Ramos (cell line): ENCODE data around the gene B3GNT8.
"Not testable (repeated sequence)": the region's sequence is repeated elsewhere in the genome, so short reads cannot be mapped to it uniquely, and the experiment has no call there.

ENCODE experiments used
- in situ Hi-C: fragments of 300-500 bp; cut with MboI; formaldehyde crosslinking; loops from one replicate; pipeline ENCODE4 v1.14.3; 2022; ENCODE audit warnings: low sequenced_read_pairs; ENCODE audit not compliant: unreplicated experiment

B3GNT8 gene

DNA sequence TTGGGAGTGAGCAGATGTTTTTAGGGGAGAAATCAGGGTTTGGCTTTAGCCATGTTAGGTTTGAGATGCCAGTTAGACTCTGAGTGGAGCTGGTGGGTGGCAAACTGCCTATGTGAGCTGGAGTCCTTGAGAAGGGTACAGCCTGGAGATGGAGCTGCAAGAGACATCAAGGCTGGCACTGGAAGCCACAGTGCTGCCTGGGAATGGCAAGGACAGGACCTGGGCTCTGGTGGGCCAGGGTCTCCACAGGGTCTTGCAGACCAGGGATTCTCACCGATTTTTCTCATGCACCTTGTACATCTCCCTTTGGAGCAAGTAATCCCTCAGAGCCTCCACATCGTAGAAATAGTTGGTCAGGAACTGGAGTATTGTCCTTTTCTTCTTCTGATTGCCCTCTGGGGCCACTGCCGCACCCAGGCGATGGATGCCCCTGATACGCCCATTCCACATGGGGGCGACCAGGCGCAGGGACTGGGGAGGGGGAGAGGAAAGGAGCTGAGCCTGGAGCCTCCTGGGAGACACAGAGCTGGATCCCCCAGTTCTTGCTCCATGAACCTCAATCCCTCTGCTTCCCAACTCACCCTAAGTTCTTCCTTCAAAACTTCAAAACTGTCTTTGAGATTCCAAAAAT is 10.9 kb upstream of the B3GNT8 start:
- in situ Hi-C loops = no loop called here

DNA sequence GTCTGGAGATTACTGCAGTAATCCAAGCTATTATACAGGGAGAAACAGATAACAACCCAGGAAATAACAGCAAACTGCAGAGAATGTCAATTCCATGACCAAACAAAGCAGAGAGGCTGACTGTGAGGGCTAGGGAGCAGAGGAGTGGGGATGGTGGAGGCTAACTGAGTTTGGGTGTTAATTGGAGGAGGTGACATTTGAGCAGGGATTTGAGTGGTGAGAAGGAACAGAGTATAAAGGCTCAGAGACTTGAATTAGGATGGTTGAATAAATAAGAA is 9.4 kb upstream of the B3GNT8 start:
- in situ Hi-C loops = no loop called here

DNA sequence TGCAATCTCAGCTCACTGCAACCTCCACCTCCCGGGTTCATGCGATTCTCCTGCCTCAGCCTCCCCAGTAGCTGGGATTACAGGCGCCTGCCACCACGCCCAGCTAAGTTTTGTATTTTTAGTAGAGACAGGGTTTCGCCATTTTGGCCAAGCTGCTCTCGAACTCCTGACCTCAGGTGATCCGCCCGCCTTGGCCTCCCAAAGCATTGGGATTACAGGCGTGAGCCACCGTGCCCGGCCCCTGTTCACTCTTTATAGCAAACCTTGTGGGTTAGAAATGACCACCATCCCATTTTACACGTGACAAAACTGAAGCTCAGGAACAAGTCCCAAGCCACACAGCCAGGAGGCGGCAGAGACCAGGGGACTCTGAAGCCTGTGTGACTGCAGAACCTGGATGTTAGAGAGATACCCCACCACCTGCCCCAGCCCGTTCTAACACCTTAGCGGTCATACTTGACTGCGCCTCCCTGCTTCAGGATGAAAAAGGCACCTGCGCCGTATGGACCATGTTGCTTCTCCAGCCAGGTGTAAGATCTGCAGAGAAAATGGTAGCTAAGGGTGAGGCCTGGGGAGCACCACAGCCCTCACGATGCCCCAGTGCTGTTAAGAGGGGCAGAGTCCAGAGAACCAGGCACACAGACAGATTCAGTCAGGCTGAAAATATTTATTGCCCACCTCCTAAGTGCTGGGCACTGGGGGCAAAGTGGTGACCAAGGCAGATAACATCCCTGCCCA is 8.9 kb upstream of the B3GNT8 start:
- in situ Hi-C loops = no loop called here

DNA sequence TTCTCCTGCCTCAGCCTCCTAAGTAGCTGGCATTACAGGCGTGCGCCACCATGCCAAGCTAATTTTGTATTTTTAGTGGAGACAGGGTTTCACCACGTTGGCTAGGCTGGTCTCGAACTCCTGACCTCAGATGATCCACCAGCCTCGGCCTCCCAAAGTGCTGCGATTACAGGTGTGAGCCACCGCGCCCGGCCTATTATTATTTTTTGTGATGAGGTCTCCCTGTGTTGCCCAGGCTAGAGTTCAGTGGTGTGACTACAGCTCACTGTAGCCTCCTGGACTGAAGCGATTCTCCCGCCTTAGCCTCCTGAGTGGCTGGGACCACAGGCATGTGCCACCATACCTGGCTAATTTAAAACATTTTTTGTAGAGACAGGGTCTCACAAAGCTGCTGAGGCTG is 8.2 kb upstream of the B3GNT8 start:
- in situ Hi-C loops = not testable (repeated sequence)

DNA sequence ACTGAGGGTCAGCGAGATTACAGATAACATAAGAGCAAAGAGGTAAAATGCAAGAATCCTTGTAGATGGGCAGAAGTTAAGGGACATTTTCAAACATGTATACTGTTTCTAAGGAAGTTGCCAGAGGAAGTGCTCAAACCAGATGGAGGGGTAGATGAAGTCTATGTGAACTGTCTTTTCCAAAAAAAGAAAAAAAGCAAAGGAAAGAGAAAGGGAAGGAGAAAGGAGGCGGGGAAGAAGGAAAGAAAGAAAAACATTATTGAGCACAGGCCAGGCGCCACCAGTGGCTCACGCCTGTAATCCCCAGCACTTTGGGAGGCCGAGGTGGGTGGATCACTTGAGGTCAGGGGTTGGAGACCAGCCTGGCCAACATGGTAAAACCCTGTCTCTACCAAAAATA is 7.3 kb upstream of the B3GNT8 start:
- in situ Hi-C loops = no loop called here

DNA sequence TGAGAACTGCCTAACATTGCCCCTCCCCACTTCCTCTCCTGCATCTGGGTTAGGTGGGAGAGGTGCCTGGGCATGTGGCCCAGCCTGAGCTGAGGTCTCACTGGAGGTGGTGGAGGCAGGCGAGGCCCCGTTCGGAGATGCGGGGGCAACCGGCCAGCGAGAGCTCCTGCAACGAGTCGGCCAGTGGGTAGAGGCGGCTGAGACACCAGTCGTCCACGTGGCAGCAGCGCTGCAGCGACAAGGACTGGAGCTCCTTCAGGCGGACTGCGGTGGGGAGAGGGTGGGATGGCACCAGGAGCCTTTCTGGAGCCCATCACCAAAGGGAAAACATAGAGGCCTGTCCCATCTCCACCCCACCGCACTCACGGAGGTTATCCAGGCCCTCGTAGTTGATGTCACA is 6.0 kb upstream of the B3GNT8 start:
- in situ Hi-C loops = no loop called here

DNA sequence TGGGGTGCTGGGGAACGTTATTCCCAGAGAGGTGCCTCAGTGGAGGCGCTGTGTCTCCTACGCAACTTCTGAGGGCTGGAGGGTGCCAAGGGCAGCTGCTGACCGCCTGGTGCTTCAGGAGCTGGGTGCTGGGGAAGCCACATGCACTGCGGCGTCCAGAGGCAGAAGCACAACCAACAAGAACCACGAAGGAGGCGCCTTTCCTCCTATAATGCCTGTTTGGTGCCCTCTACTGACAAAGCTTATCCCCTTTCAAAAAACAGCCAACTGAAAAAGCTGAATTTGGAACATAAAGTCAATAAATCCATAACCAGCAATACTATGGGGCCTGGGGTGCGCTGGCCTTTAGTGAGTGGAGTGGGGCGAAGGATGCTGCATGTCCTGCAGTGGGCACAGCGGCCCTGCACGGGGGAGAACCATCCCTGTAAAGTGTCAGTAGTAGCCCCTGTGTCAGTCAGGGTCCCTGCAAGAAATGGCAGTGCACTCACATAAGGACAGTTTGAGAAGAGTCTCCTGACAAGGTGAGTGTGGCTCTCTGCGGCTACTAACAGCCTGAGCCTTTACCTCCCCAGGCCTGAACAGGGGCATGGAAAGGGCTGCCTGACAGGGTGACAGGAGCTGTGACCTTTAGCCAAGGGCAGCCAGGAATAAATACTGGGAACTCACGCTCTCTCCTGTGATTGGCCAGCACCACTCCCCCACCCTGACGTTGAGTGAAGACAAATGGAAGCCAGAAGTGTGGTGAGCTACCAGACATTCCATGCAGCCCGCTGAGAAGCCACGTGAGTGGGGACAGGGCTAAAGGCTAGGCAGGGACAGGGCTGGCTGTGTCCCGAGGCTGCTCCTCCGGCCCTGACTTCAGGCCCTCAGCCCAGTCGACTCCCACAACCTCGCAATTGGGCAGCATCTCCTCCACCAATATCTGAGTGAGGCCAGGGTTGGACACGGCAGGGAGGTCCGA is 4.5 kb upstream of the B3GNT8 start:
- in situ Hi-C loops = no loop called here

DNA sequence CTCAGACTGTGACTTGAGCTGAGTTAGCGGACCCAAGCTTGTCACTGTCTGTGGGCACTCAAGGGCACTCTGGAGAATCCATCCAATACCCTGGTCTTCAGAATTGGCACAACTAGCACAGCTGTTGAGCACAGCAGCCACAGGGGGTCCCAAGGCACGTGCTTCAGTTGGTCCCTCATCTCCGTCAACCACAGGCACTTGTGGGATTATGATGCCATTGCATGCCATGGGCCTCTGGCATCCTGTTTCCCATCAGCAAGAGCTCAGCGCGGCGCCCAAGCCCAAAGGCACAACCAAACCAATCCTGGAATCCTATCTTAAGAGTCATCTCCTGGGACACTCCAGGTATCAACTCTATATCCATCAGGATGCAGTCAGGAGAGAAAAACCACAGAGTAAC is 3.7 kb upstream of the B3GNT8 start:
- in situ Hi-C loops = no loop called here

DNA sequence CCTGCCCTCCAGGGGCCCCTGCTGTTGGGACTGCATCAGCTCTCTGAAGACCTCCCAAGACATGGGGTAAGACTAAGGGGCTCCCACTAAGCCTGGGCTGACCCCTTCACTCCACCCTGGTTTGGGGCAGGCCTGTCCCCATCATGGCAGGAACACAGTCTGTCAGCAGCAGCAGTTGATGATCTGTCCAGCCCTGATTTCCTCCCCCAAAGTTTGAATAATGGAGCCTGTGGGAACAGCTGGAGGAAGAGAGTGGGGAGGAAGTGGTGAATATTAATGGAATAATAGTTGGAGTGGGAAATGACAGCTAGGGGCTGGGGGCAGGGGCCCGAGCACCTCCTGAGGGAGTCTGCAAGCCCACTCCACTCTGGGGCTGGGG is 1.3 kb upstream of the B3GNT8 start:
- in situ Hi-C loops = no loop called here

DNA sequence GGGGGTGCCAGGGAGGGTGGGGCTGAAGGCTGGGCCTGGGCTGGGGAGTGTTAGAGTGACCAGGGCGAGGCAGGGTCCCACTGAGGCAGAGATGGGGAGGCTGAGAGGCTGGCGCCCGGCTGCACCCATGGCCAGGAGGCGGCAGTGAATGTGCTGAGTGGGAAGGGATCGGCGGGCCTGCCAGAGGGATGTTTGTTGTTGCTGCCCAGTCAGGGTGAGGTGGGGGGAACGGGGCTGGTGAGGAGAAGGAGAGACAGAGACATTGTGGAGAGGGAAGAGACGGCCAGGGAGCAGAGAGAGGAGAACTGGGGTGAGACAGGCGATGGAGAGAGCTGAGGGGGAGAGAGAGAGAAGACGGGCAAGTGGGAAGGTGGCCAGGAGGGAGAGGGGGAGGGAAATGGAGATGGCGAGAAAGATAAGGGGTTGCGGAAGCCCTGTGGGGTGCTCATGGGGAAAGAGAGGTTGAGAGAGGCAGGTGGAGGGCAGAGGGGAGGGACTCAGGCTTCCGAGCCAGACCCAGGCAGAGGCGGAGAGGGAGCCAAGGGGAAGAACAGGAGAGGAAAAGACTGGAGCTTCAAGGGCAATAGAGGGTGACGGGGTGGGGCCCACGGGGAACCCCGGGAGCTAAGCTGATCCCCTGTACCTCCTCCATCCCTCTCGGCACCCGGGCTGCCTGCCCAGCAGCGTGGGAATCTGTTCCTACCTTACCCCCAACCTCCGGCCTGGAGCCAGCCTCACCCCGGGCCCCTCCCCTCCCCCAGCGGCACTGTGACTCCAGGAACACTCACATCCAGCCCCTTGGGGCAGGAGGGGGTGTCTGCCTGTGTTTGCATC is 690 bp upstream of the B3GNT8 start:
- in situ Hi-C loops = no loop called here

DNA sequence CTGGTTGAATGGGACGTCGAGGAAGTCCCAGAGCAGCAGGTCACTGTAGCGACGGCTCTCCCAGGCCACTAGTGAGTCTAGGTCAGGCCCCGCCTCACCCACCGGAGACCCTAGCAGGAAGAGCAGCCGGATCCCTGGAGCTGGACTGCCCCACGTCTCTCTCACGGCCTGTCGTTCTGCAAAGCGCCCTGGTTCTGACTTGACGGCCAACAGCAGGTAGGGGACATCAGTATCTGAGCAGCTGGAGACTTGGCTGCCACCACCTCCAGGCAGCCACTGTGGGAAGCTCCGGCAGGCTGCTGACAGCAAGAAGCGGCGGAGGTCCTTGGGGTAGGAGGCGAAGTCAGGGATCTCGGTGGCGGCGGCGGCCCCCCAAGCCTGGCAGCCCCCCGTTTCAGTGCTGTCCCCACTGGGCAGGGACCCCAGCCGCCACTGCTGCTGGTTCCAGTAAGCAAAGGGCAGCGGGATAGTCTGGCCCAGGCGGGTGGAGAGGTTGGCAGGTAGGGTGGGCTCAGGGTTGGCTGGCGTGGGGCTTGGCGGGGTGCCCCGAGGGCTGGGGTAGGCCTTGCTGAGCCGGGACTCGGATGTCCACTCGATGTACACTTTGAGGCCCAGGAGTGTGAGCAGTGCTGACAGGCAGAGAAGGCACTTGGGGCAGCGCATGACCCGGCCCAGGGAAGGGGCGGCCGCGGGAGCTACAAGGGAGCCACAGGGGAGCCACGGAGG is 895 bp downstream of the B3GNT8 start:
- in situ Hi-C loops = no loop called here

DNA sequence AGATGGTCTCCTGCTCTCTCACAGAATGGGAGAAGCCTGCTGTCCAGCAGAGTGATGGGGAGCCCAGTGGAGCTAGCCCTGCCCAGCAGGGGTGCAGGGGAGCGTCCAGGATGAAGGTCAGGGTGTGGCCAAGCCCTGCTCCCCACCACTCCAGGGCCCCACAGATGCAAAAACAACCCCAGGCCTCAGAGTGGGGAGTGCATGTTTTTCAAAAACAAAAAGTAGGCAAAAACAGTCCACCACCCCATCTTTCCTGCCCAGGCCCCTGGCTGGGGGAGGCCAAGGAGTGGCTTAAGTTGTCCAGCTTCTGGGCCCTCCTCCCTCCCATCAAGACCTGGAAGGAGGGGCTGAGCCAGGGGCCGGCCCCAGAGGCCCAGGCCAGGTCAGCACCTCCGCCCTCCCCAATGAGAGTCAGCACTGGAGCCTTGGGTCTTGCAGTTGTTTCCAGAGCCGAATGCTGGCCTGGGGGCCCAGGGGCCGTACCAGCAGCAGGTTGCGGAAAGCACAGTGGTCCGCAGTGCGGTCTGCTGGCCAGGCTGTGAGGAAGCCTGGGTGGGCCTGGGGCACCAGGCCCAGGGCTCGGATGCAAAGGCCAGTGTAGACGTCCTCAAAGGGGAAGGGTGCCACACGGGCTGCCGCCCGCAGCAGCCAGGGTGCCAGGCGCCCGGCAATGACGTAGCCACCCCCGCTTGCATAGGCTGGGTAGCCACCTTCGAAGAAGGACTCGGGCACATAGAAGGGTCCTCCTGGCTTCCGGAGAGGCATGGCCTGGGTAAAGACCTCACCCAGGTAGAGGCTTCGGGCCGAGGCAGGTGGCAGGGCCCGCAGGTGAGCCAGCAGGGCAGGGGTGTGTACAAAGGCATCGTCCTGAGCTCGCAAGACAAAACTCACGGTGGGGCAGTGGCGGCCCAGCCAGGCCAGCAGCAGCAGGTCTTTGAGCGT is 1.7 kb downstream of the B3GNT8 start:
- in situ Hi-C loops = no loop called here

DNA sequence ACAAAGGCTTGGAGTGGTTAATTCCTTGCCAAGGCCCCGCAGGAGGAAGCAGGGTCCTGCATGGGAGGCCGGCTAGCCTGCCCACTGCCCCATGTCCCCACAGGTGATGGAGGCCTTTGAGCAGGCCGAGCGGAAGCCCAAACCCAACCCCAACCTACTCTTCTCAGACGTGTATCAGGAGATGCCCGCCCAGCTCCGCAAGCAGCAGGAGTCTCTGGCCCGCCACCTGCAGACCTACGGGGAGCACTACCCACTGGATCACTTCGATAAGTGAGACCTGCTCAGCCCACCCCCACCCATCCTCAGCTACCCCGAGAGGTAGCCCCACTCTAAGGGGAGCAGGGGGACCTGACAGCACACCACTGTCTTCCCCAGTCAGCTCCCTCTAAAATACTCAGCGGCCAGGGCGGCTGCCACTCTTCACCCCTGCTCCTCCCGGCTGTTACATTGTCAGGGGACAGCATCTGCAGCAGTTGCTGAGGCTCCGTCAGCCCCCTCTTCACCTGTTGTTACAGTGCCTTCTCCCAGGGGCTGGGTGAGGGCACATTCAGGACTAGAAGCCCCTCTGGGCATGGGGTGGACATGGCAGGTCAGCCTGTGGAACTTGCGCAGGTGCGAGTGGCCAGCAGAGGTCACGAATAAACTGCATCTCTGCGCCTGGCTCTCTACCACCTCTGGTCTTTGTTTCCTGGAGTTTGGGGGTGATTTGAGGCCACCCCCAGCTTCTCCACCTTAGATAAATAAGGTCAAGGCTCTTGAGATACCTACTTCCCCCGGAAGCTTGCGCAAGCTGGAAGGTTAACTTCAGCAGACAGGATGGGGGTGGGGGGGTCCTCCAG is 2.6 kb downstream of the B3GNT8 start:
- in situ Hi-C loops = no loop called here

DNA sequence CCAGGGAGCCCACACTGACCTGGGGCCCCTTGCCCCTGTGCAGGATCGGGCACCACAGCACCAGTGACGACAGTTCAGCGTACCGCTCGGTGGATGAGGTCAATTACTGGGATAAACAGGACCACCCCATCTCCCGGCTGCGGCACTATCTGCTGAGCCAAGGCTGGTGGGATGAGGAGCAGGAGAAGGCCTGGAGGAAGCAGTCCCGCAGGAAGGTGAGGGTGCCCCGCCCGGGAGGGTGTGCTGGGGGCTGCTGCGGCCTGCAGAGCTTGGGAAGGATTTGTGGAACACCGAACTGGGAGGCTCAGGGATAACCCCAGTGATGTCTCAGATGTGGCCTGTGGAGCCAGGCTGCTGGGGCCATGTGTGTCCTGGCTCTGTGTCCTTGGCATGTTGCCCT is 4.2 kb downstream of the B3GNT8 start:
- in situ Hi-C loops = no loop called here

DNA sequence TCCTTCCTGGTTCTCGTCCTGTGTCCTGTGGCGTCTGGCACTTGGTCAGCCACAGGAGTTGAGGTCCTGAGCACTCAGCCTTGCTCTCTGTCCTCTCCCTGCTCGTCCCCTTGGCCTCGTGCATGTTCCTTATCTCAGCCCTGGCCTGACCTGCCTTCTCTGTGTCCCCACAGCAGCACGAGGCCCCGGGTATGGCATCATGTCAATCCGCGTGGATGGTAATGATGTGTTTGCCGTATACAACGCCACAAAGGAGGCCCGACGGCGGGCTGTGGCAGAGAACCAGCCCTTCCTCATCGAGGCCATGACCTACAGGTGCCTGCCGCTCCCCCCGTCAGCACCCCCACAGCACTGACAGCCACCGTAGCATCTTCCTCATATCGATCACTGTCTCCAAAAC is 4.7 kb downstream of the B3GNT8 start:
- in situ Hi-C loops = no loop called here

DNA sequence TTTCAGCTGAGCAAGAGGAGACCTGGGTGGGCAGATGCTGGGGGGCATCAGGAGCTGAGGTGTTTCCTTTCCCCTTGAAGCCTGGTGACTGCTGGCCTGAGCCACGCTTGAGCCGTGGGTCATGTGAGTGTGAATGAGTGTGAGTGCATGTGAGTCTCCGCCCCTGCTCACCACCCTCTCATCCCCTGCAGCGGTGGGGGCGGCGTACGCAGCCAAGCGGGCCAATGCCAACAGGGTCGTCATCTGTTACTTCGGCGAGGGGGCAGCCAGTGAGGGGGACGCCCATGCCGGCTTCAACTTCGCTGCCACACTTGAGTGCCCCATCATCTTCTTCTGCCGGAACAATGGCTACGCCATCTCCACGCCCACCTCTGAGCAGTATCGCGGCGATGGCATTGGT is 5.2 kb downstream of the B3GNT8 start:
- in situ Hi-C loops = no loop called here

DNA sequence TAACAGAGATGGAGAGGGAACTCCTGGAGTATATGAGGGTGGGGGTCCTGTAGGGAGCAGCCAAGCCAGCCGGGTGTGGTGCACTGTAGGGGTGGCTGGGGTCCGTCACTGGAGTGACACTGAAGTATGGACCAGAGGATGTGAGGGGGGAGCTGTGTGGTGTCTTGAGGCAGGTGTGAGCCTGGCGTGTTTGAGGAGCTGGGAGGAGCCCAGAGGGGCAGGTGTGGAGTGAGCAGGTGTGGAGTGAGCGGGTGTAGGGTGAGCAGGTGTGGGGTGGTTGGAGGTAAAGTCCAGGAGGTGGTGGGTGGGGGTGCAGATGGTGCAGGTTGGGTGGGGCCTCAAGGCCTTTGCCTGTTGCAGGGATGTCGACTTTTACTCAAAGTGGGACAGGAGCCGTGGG is 5.9 kb downstream of the B3GNT8 start:
- in situ Hi-C loops = no loop called here
